Ectodermal cell (in vitro differentiated cells): ENCODE results near the gene SCAMP1.
A peak's percentile ranks its signal among the peaks of the same experiment; 100 is the strongest.

Source experiments
- H3K27ac ChIP-seq: 2 replicates; pipeline ENCODE4 v1.7.0; 2013; ENCODE audit warnings: mild to moderate bottlenecking, low read depth, low read length; ENCODE audit not compliant: insufficient read depth, poor library complexity, severe bottlenecking
- H3K27me3 ChIP-seq: 2 replicates; pipeline ENCODE4 v1.7.0; 2013; ENCODE audit warnings: mild to moderate bottlenecking, low read length; ENCODE audit not compliant: insufficient read depth, control insufficient read depth, poor library complexity, severe bottlenecking
- H3K36me3 ChIP-seq: one replicate; pipeline ENCODE4 v1.7.0; 2013; ENCODE audit warnings: low read length; ENCODE audit not compliant: control insufficient read depth, insufficient read depth
- H3K4me1 ChIP-seq: one replicate; pipeline ENCODE4 v1.7.0; 2013; ENCODE audit warnings: low read length; ENCODE audit not compliant: control insufficient read depth, insufficient read depth
- H3K4me3 ChIP-seq: 2 replicates; pipeline ENCODE4 v1.7.0; 2013; ENCODE audit warnings: low read depth, low read length, control low read depth; ENCODE audit not compliant: insufficient read depth
- H3K9me3 ChIP-seq: 2 replicates; pipeline ENCODE4 v1.7.0; 2013; ENCODE audit warnings: mild to moderate bottlenecking, low read length, moderate library complexity; ENCODE audit not compliant: control insufficient read depth
- WGBS, 2 experiments: methylation state at CpG; one replicate each; pipeline ENCODE4 v1.1.7; 2013; ENCODE audit warnings: missing lambda C conversion rate in 2 of 2; 5-methylcytosine and 5-hydroxymethylcytosine counted together

SCAMP1 gene

DNA sequence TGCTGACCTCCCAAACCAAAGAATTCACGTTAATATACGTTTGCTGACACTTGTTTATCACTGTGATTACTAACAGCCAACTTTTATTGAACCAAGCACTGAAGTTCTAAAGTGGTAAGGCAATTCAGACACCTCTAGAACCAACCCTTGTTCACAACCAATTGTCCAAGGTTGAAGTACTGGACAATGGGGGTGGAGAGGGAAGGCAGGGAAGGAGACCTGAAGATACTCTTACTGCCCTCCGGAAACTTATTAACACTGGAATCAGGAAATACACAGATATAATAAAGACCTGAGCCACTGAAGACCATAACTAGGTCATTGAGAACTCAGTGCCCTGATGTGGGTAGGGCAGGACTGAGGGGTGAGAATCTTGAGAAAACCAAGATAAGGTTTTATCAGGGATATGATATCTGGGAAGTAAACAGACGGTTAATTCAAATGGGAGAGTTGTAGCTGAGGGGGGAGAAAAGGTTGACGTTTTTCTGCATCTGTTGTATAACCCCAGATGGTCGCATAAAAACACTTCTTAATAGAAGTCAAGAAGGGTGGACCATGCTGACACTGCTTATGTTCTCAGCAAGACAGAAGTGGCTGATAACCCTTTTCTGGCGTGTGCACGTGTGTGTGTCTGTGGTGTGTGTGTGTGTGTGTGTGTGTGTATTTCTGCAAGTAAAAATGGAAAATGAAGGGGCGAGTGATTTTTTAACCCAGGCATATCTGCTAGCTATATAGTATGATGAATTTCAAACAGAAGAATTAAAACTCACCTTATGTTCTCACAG lies 162.3 kb downstream of the SCAMP1 start:
- Histone ChIP-seq H3K27ac (no peak overlapping the region), H3K27me3 (no peaks in the 10 kb centered on the region), H3K9me3 (no peaks in the 10 kb centered on the region), H3K4me1 (peaks cover 6% of the 10 kb centered on the region), H3K36me3 (no peaks in the 10 kb centered on the region), H3K4me3 (no peak overlapping the region)
- WGBS, 2 experiments: 94 to 95% methylated on average over 7 to 8 of the region's 9 CpGs

DNA sequence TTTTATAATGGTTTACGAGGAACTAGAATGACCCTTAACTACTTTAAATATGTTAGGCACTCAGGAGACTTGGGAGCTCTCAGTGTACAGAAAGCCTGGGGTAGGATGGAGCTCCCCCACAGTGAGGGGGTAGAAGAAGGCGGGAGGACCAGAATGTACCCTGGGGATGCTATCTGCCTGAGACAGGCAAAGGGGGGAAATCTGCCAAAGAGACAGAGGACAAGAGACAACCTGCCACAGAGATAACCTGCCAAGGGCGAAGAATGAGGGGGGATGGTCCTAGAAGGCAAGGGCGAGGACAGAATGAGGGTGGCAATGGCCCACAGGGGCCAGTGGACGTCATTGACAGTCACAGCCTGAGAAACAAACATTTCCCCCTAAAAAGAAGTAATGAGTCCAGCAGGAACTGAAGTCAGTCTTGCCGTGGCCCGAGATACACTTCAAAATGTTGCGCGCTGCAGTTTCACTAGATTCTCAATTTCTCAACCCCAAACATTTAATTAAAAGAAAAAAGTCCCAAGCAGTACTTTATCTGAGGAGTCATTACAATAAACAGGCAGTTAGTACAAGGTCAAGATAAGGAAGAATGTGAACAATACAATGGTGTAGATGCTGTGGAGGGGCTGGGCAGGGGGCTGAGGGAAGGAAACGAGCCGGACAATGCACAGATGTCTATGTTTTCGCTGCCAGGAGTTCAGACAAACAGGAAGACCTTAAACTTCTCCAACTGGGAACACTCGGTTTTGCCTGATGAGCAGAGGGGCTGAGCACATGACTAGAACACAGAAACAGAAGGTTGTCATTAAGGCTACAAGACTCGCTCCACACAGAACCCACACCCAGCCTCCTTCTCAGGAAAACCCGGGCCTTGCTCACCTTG lies 163.1 kb downstream of the SCAMP1 start:
- H3K4me3 ChIP-seq: no peak overlapping the region

DNA sequence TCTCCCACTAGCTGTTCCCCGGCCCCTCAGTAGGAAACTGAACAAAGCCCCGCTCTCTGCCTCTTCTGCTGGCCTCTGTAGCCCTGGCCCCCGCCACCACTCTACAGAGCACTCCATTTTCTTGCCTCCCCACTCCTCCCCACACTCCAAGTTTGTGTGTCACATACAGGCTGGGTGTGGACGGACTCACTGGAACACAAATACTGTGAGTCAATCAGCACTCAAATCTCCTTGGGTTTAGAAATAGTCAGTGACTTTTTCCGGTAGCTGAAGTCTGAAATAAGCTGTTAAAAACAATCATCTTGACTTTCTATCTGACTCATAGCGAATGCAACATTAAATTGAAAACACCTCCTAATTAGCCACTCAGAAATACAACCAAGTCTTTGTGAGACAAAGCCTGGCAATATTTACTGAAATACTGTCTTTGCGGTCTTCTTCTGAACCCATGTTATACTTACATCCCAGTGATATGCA lies 165.7 kb downstream of the SCAMP1 start:
- Histone ChIP-seq H3K27ac (no peak overlapping the region), H3K9me3 (no peaks in the 10 kb centered on the region), H3K36me3 (no peaks in the 10 kb centered on the region), H3K4me1 (peaks cover 6% of the 10 kb centered on the region), H3K27me3 (no peaks in the 10 kb centered on the region), H3K4me3 (no peak overlapping the region)
- WGBS, 2 experiments: 93 to 95% methylated on average over 7 of the region's 7 CpGs

More for the DNA sequence above, 163.1 kb downstream of the SCAMP1 start:
- Histone ChIP-seq H3K36me3 (no peaks in the 10 kb centered on the region), H3K9me3 (no peaks in the 10 kb centered on the region), H3K27ac (no peak overlapping the region), H3K27me3 (no peaks in the 10 kb centered on the region), H3K4me1 (peaks cover 6% of the 10 kb centered on the region)
- WGBS, 2 experiments: 92 to 94% methylated on average over 15 of the region's 15 CpGs

DNA sequence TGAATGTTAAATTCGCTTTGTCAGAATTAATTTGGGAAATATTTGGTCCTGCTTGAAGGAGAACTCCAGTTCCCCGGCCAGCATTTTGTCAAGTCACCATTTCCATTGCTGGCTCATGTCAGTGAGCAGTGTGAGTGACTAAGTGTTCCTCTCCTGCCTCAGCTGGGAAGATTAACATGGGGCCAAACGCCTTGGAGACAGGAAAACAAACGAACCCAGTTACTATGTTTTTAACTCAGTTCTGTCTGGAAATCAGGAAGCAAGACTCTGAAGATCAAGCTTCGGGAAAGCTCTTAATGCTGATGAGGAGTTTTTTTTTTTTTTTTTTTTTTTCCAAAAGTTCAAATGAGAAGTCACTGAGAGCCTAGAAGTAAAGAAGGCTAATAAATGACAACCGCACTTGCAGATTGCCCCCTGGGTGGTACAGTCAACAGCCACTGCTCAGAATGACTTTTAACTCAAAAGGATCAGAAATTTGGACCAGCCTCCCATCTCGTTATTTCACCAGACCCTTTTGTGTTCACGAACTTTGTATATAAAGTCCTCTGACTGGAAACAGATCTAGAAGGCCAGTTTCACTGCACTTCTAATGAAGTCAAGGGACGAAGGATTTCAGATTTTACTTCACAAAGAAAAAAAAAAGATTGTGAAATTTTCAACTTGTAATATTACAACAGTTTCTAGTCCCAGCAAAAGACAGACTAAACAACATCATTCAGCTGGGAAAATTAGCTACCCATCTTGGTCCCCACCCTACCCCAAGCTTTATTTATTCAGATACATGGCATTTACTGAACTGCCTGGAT lies 166.8 kb downstream of the SCAMP1 start:
- H3K27me3 ChIP-seq: no peaks in the 10 kb centered on the region
- H3K27ac ChIP-seq: peak overlapping the region; percentile 33
- WGBS, 2 experiments: 67 to 71% methylated on average over 9 of the region's 9 CpGs
- no peak overlapping the region for H3K4me3 ChIP-seq
- peaks cover 6% of the 10 kb centered on the region for H3K4me1 ChIP-seq
- no peaks in the 10 kb centered on the region for H3K36me3 ChIP-seq
- no peaks in the 10 kb centered on the region for H3K9me3 ChIP-seq

DNA sequence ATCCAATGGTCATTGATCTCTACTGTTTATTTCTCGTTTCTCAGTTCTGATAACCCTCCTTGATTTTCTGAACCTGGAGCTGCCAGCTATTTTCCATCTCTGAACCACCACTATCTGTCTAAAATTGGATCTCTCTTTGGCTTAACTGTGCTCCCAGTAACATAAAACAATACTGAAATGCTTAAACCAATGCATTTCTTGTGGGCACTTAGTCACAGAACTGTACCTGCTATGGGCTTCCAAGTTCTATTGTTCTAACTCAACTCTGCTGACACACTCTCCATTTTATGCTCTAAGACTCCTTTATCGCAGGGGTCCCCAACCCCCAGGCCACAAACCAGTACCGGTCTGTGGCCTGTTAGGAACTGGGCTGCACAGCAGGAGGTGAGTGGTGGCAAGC lies 167.5 kb downstream of the SCAMP1 start:
- Histone ChIP-seq H3K27ac (no peak overlapping the region), H3K4me3 (no peak overlapping the region), H3K36me3 (no peaks in the 10 kb centered on the region), H3K27me3 (no peaks in the 10 kb centered on the region), H3K9me3 (no peaks in the 10 kb centered on the region), H3K4me1 (peaks cover 6% of the 10 kb centered on the region)
- WGBS, 2 experiments: 87 to 88% methylated on average over 3 of the region's 3 CpGs
